ENCODE results near the gene SLC35E3.

GRCh38 chr12:68739891-68740290 lies 6.1 kb upstream of the SLC35E3 start:
- TF ChIP-seq BHLHE40 (IDR thresholded peaks at IDR 0.05; ENCODE audit: borderline replicate concordance) (no peak), ELF4 (IDR thresholded peaks at IDR 0.05) (no peak), FOXK2 (IDR thresholded peaks at IDR 0.05) (no peak), FOXM1 (IDR thresholded peaks at IDR 0.05; ENCODE audit: borderline replicate concordance) (no peak), CTBP1 (IDR thresholded peaks at IDR 0.05; ENCODE audit: borderline replicate concordance) (no peak), SP1 (IDR thresholded peaks at IDR 0.05) (no peak), ARNT (IDR thresholded peaks at IDR 0.05) (no peak), ZNF384 (IDR thresholded peaks at IDR 0.05) (no peak), PKNOX1 (IDR thresholded peaks at IDR 0.05) (no peak), FOXA1 (IDR thresholded peaks at IDR 0.05) (no peak), SUZ12 (IDR thresholded peaks at IDR 0.05) (no peak), NFRKB (IDR thresholded peaks at IDR 0.05) (no peak)

Measured in HEK293T (cell line).